ENCODE results near the gene ARSI. TPM values are rescaled to one million over a fixed set of nuclear protein-coding genes. Genes with fewer than 3 reads are reported as not detected.

ARSI gene
- total RNA-seq, 4 donors from 2014 or later: 2.7 to 5.4 (median 3.9) TPM

DNA sequence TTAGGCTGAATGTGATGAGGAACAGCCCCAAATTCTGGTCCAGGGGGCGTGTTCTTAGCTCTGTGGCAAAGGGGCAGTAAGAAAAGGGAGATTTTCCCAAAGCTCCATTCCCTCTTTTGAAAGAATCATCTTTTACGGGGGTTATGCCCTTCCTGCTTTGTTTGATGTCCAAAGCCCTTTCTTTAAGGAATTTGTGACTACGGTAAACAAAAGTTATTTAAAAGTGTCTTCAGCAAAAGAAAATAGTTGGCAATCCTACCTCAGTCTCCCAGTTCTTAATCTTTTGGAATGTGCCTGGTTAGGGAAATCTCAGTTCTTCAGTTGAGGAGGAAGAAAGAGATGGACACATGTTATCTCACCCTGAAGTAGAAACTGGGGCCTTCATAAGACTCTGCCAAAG lies 24.4 kb upstream of the ARSI start:
- WGBS: 79% methylated on average over 3 of the region's 3 CpGs
- Histone ChIP-seq H3K4me1 (no peaks in the 10 kb centered on the region), H3K27ac (no peak overlapping the region), H3K4me3 (no peak overlapping the region), H3K9me3 (no peaks in the 10 kb centered on the region), H3K27me3 (no peaks in the 10 kb centered on the region), H3K36me3 (no peaks in the 10 kb centered on the region)
- no peak for TF ChIP-seq EP300 (IDR thresholded peaks at IDR 0.05)
- no peak for TF ChIP-seq POLR2A (IDR thresholded peaks at IDR 0.05)
- TF ChIP-seq, protein P1, sequence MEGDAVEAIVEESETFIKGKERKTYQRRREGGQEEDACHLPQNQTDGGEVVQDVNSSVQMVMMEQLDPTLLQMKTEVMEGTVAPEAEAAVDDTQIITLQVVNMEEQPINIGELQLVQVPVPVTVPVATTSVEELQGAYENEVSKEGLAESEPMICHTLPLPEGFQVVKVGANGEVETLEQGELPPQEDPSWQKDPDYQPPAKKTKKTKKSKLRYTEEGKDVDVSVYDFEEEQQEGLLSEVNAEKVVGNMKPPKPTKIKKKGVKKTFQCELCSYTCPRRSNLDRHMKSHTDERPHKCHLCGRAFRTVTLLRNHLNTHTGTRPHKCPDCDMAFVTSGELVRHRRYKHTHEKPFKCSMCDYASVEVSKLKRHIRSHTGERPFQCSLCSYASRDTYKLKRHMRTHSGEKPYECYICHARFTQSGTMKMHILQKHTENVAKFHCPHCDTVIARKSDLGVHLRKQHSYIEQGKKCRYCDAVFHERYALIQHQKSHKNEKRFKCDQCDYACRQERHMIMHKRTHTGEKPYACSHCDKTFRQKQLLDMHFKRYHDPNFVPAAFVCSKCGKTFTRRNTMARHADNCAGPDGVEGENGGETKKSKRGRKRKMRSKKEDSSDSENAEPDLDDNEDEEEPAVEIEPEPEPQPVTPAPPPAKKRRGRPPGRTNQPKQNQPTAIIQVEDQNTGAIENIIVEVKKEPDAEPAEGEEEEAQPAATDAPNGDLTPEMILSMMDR (IDR thresholded peaks at IDR 0.05): no peak
- TF ChIP-seq POLR2AphosphoS5 (IDR thresholded peaks at IDR 0.05): no peak
- DNase-seq (ENCODE audit: low spot score in 2 of 2): no peak

DNA sequence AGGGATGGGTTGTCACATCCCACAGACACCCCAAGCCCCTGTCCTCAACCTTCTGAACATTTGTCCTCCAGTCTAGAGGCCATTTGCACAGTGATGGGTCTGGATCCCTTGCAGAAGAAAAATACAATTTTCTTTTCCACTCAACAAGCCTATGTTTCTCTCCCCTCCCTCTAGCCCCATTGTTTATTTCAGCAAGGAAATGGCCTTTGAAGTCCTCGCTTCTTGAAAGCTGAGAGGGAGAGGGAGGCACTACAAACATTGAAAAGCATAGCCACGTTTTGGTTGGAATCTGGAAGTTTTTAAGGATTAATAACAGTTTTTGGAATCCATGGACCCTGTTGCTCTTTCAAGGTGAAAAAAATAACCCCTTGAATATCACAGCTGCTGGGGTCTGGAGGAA lies 24.0 kb upstream of the ARSI start:
- H3K4me1 ChIP-seq: no peaks in the 10 kb centered on the region
- no peak overlapping the region for H3K4me3 ChIP-seq
- H3K36me3 ChIP-seq: no peaks in the 10 kb centered on the region
- TF ChIP-seq EP300 (IDR thresholded peaks at IDR 0.05) (no peak), POLR2A (IDR thresholded peaks at IDR 0.05) (no peak), POLR2AphosphoS5 (IDR thresholded peaks at IDR 0.05) (no peak)
- TF ChIP-seq, protein P1 (IDR thresholded peaks at IDR 0.05): no peak
- no peak overlapping the region for H3K27ac ChIP-seq
- H3K9me3 ChIP-seq: no peaks in the 10 kb centered on the region
- no peaks in the 10 kb centered on the region for H3K27me3 ChIP-seq
- WGBS: 48% methylated on average over 2 of the region's 2 CpGs
- no peak for DNase-seq (ENCODE audit: low spot score in 2 of 2)

GRCh38 chr5:150325426-150325825 lies 22.7 kb upstream of the ARSI start:
- H3K9me3 ChIP-seq: no peaks in the 10 kb centered on the region
- no peak for DNase-seq (ENCODE audit: low spot score in 2 of 2)
- H3K27me3 ChIP-seq: no peaks in the 10 kb centered on the region
- H3K4me3 ChIP-seq: no peak overlapping the region
- WGBS: 89% methylated on average over 4 of the region's 4 CpGs
- H3K27ac ChIP-seq: no peak overlapping the region
- peaks cover 5% of the 10 kb centered on the region for H3K4me1 ChIP-seq
- TF ChIP-seq POLR2AphosphoS5 (IDR thresholded peaks at IDR 0.05) (no peak), EP300 (IDR thresholded peaks at IDR 0.05) (no peak), POLR2A (IDR thresholded peaks at IDR 0.05) (no peak)
- TF ChIP-seq, protein P1 (IDR thresholded peaks at IDR 0.05): no peak
- no peaks in the 10 kb centered on the region for H3K36me3 ChIP-seq

- Histone ChIP-seq H3K27me3 (no peaks in the 10 kb centered on the region), H3K36me3 (no peaks in the 10 kb centered on the region), H3K27ac (no peak overlapping the region), H3K9me3 (no peaks in the 10 kb centered on the region), H3K4me1 (peaks cover 21% of the 10 kb centered on the region), H3K4me3 (no peak overlapping the region)
- DNase-seq (ENCODE audit: low spot score in 2 of 2): no peak
- TF ChIP-seq POLR2AphosphoS5 (IDR thresholded peaks at IDR 0.05): no peak
- WGBS: 79% methylated on average over 8 of the region's 8 CpGs
Measured at GRCh38 chr5:150323819-150324218, 21.1 kb upstream of the ARSI start.

GRCh38 chr5:150323092-150323491 lies 20.4 kb upstream of the ARSI start:
- Histone ChIP-seq H3K36me3 (no peaks in the 10 kb centered on the region), H3K27ac (no peak overlapping the region), H3K27me3 (no peaks in the 10 kb centered on the region), H3K4me3 (no peak overlapping the region), H3K4me1 (peaks cover 27% of the 10 kb centered on the region), H3K9me3 (no peaks in the 10 kb centered on the region)
- TF ChIP-seq POLR2A (IDR thresholded peaks at IDR 0.05) (no peak), POLR2AphosphoS5 (IDR thresholded peaks at IDR 0.05) (no peak)
- TF ChIP-seq, protein P1 (IDR thresholded peaks at IDR 0.05): no peak
- DNase-seq (ENCODE audit: low spot score in 2 of 2): no peak
- 93% methylated on average over 6 of the region's 6 CpGs for WGBS

DNA sequence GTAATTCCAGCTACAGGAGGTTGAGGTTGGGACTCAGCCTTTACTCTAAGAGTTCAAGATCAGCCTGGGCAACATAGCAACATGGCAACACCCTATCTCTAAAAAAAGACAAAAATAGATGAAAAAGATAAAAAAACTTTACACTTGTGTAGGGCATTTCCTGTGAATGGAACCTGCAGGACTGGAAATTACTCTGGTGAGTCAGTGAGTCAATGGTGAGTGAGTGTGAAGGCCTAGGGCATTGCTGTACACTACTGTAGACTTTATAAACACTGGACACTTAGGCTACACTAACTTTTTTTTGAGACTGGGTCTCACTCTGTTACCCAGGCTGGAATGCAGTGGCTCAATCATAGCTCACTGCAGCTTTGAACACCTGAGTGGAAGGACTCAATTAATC lies 19.5 kb upstream of the ARSI start:
- DNase-seq (ENCODE audit: low spot score in 2 of 2): no peak
- H3K36me3 ChIP-seq: no peaks in the 10 kb centered on the region
- no peak overlapping the region for H3K27ac ChIP-seq
- H3K4me3 ChIP-seq: no peak overlapping the region
- peaks cover 31% of the 10 kb centered on the region for H3K4me1 ChIP-seq
- no peaks in the 10 kb centered on the region for H3K27me3 ChIP-seq
- no peak for TF ChIP-seq EP300 (IDR thresholded peaks at IDR 0.05)
- no peak for TF ChIP-seq POLR2A (IDR thresholded peaks at IDR 0.05)
- TF ChIP-seq, protein P1 (IDR thresholded peaks at IDR 0.05): no peak
- TF ChIP-seq POLR2AphosphoS5 (IDR thresholded peaks at IDR 0.05): no peak
- H3K9me3 ChIP-seq: no peaks in the 10 kb centered on the region
